GM21529 (cell line): ENCODE data around the gene CDV3.

Experiments
- ATAC-seq: cut with Tn5 transposase; IDR thresholded peaks from one replicate; pipeline ENCODE4 v1.9.1; 2021; ENCODE audit not compliant: unreplicated experiment

Gene CDV3

DNA sequence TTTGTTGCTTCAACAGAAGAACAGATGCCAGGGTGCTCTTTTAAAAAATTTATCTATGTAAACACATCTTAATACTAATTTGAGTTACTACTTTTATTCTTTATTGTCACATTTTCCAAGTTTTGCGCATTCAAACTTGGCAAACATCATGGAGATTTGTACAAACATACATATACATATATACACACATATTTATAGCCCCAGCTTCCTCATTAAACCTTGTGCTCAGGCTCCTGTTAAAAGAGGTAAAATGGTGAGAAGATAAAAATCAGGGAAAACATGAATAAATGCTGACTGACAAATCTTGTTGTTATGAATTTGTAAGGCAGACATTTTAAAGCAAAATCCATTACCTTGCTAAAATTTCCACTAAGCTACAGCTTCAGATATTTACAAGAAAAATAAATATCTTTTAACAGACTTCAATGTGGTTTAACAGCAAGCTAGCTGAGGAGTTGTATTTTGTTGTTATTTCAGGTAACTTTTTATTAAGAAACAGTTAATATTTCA is 27.1 kb downstream of the CDV3 start:
- no peak for ATAC-seq

DNA sequence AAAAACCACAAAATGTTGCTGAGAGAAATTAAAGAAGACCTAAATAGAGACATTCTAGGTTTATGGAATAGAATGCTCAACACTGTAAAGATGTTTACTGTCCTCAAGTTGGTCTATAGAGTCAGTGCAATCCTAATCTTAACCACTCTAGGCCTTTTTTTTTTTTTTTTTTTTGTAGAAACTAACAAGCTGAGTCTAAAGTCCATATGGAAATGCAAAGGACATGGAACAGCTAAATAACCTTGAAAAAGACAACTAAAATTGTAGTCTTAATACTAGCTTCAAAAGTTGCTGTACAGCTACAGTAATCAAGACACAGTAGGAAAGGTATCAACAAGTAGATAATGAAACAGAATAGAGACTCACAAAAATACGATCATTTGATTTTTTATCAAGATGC is 32.9 kb downstream of the CDV3 start:
- ATAC-seq = no peak

DNA sequence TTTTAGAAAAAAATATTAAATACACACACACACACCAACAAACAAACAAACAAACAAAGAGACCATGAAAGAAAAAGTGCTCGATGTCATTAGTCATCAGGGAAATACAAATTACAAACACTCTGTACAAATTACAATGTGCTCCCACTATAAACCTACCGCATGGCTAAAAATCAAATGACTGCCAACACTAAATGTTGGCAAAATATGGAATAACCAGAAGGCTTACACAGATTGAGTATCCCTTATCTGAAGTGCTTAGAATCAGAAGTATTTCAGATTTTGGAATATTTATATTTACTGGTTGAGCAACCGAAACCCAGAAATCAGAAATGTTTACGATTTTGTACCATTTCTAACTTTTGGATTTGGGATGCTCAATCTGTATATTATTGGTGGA is 33.4 kb downstream of the CDV3 start:
- no peak for ATAC-seq

DNA sequence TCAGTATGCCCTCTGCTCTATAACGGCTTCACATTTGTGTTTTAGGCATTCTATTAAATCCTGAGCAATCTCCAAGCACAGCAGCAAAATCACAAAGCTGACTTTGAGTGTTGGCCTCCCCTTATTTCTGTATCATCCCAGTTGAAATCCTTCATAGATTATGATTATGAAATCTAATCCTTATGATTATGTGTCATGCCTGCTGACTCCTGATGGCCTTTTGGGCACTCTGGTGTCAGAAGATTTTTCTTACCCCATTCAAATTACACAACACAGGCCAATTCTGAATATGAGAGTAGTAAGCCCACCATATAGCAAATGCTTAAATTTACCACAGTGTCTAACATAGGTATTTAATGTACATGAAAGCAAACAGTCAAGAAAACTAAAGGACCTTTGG is 34.3 kb downstream of the CDV3 start:
- ATAC-seq = no peak

- ATAC-seq = no peak
Measured at GRCh38 chr3:133608388-133608787, 34.9 kb downstream of the CDV3 start.

- ATAC-seq = no peak
Measured at GRCh38 chr3:133610031-133610430, 36.5 kb downstream of the CDV3 start.

- ATAC-seq = no peak
Measured at GRCh38 chr3:133611534-133611933, 38.0 kb downstream of the CDV3 start.

DNA sequence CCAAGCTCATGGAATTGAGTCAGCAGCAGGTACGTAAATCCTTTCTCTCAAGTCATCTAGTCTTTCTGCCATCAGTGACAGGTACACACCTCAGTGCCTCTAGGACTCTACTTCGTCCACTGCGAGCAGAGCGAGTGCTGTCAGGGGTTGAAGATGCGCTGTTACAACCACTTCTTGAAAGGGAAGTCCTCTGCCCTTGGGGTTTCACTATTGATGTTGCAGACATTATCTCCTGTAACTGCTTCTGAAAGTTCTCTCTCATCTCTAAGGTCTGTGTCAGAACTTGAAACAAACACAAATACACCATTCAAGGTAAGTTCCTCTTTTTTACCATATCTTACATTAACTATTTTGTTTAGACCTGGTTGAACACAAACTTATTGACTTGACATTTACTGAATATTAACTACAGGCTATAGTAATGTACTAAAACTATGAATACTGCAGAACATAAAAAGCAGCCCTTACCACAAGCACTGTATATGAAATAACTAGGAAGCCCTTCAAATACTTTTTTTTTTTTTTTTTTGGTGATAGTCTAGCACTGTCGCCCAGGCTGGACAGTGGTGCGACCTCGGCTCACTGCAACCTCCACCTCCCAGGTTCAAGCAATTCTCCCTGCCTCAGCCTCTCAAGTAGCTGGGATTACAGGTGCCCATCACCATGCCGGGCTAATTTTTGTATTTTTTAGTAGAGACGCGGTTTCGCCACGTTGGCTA is 46.7 kb downstream of the CDV3 start:
- peak; percentile 99 for ATAC-seq

DNA sequence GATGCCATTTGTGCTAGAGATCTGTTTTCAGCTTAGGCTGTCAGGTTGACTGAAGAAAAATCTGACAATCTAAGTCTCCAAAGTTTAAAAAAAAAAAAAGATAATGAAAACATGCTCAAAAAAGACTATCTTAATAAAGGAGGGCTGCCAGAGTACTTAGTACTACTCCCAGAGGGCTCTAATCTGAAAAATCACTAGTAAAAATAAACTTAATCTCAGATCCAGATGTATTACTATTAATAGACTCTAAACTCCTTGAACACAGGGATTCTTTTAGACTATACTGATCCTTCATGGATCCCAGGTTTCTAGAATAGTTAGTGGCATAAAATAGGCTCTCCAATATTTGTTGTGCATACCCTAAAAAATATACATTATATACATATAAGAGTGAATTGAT is 54.3 kb downstream of the CDV3 start:
- no peak for ATAC-seq

DNA sequence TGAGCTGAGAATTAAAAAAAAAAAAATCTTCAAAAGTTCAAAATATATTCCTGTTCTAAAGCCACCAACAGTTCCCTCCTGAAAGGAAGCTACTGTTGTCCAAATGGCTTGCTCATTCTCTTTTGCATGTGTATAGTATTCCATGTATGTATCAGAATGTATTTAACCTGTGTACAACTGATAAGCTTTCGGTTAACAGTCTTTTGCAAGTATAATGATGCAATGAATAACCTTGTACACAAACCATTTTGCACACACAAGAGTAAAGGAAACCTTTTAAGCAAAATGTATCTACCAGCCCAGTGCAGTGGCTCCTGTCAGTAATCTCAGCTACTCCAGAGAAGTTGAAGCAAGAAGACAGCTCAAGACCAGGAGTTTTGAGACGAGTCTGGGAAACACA is 55.7 kb downstream of the CDV3 start:
- ATAC-seq = no peak

GRCh38 chr3:133633439-133633838 is 60.0 kb downstream of the CDV3 start:
- no peak for ATAC-seq
